K562 (cell line): ENCODE data around the gene TIMM10. TPM values are rescaled to one million over a fixed set of nuclear protein-coding genes. Genes with fewer than 3 reads are reported as not detected.

Source experiments
- ATAC-seq: fragments of 200-7000 bp; cut with Tn5 transposase; 3 replicates; pipeline ENCODE4 v1.9.1; 2020; ENCODE audit warnings: moderate library complexity
- BruUV-seq: library from RNA; stranded (reverse); fragments of 400-500 nt; replicated peaks from 2 replicates; lab custom pipeline; 2021; lab: Mats Ljungman, UMichigan
- CTCF ChIA-PET: fragments of 300-600 bp; formaldehyde crosslinking; extraction: SDS; loops from one replicate; lab custom pipeline; 2021; ENCODE audit warnings: low intra/inter-chr PET ratio; lab: Yijun Ruan, JAX
- POLR2A ChIA-PET: fragments of 300-600, 350-650 bp; sonication (Branson Sonifier 250); formaldehyde crosslinking; extraction: SDS; loops from one replicate; lab custom pipeline; 2021; ENCODE audit warnings: antibody characterized with exemption, inconsistent platforms; lab: Yijun Ruan, JAX
- DNase-seq, 4 experiments: peaks; one replicate each; pipeline versions ENCODE4 v3.0.0 to v3.0.0-alpha.2; 2011 to 2018; ENCODE audit warnings: low spot score in 3 of 4, mixed read lengths in 3 of 4; ENCODE audit errors: extremely low read depth in 1 of 4
- FAIRE-seq: peaks from 2 replicates; lab custom pipeline; 2011; peaks lifted over from hg19 to GRCh38; lab: Jason Lieb, UNC
- H2AFZ ChIP-seq: 2 replicates; pipeline ENCODE4 v1.6.0; 2011; ENCODE audit warnings: low read depth, low read length, control low read depth, inconsistent platforms
- H3K27ac ChIP-seq: fragments of 200-600 bp; 3 replicates; pipeline ENCODE4 v1.8.0; 2011; ENCODE audit warnings: low read depth, mild to moderate bottlenecking, control low read depth, inconsistent platforms, low read length, moderate library complexity, mixed read lengths; ENCODE audit errors: extremely low read depth
- H3K27me3 ChIP-seq, 2 experiments: fragments of 300-600 bp in 1 of 2; 2 replicates in 1 of 2; 3 replicates in 1 of 2; pipeline versions ENCODE4 v1.6.0 to v1.8.0; 2011; ENCODE audit warnings: inconsistent platforms in 2 of 2, low read length in 2 of 2, mild to moderate bottlenecking in 1 of 2, mixed read lengths in 1 of 2, moderate library complexity in 1 of 2; ENCODE audit not compliant: control insufficient read depth in 2 of 2, insufficient read depth in 2 of 2
- H3K36me3 ChIP-seq: fragments of 300-600 bp; 3 replicates; pipeline ENCODE4 v1.8.0; 2011; ENCODE audit warnings: mild to moderate bottlenecking, low read length, inconsistent platforms; ENCODE audit not compliant: control insufficient read depth, insufficient read depth
- H3K4me1 ChIP-seq, 2 experiments: fragments of 200-600 bp in 1 of 2; replicated peaks in 1 of 2; 2 replicates in 1 of 2; 3 replicates in 1 of 2; pipeline versions ENCODE4 v1.5.1 to v1.8.0; 2011; ENCODE audit warnings: inconsistent platforms in 2 of 2, low read length in 2 of 2, mild to moderate bottlenecking in 1 of 2, mixed read lengths in 1 of 2, moderate library complexity in 1 of 2; ENCODE audit not compliant: control insufficient read depth in 2 of 2, insufficient read depth in 2 of 2
- H3K4me2 ChIP-seq: 2 replicates; pipeline ENCODE4 v1.6.1; 2011; ENCODE audit warnings: low read length, control low read depth, inconsistent platforms, mixed read lengths; ENCODE audit not compliant: insufficient read depth
- H3K4me3 ChIP-seq: fragments of 200-600 bp; sonication (generic), shearing (Covaris generic); 2 replicates; pipeline ENCODE4 v1.5.1; 2016; ENCODE audit warnings: control low read depth, inconsistent platforms
- H3K79me2 ChIP-seq: fragments of 200-600 bp; 3 replicates; pipeline ENCODE4 v1.8.0; 2011; ENCODE audit warnings: low read length, inconsistent platforms; ENCODE audit not compliant: control insufficient read depth, insufficient read depth
- H3K9ac ChIP-seq, 2 experiments: 2 replicates each; pipeline versions ENCODE4 v1.6.0 to v1.6.1; 2011; ENCODE audit warnings: low read depth in 2 of 2, low read length in 2 of 2, control low read depth in 1 of 2, inconsistent platforms in 1 of 2, mild to moderate bottlenecking in 1 of 2, mixed read lengths in 1 of 2; ENCODE audit not compliant: insufficient read depth in 1 of 2
- H3K9me1 ChIP-seq: one replicate; pipeline ENCODE4 v1.6.0; 2011; ENCODE audit warnings: inconsistent platforms, mild to moderate bottlenecking, low read length, moderate library complexity; ENCODE audit not compliant: control insufficient read depth, insufficient read depth
- H3K9me3 ChIP-seq: replicated peaks from 2 replicates; pipeline ENCODE4 v1.5.1; 2011; ENCODE audit warnings: low read depth, low read length, inconsistent platforms; ENCODE audit not compliant: control insufficient read depth, insufficient read depth
- H4K20me1 ChIP-seq: replicated peaks from 2 replicates; pipeline ENCODE4 v1.6.1; 2011; ENCODE audit warnings: low read length, inconsistent platforms, mixed read lengths; ENCODE audit not compliant: control insufficient read depth, insufficient read depth
- ARNT ChIP-seq, 2 experiments: fragments of 450-650 bp; IDR thresholded peaks; 2 replicates each; pipeline ENCODE4 v1.6.1; 2016; ENCODE audit warnings: mild to moderate bottlenecking in 1 of 2
- BMI1 ChIP-seq: fragments of 150-350 bp; IDR thresholded peaks from 2 replicates; pipeline ENCODE4 v1.6.1; 2014; ENCODE audit warnings: low read length
- BRCA1 ChIP-seq, 2 experiments: fragments of 450-650 bp in 1 of 2; sonication (generic) in 1 of 2; formaldehyde crosslinking in 1 of 2; IDR thresholded peaks; 2 replicates each; pipeline versions ENCODE4 v1.5.0 to v1.6.1; 2017 to 2020; ENCODE audit warnings: mild to moderate bottlenecking in 1 of 2, missing genetic modification reagents in 1 of 2
- DPF2 ChIP-seq: fragments of 450-650 bp; IDR thresholded peaks from 2 replicates; pipeline ENCODE4 v1.6.1; 2016
- E2F3 ChIP-seq: fragments of 250-450 bp; sonication (Bioruptor Pico); IDR thresholded peaks from 2 replicates; pipeline ENCODE4 v1.4.0; 2020; ENCODE audit warnings: mild to moderate bottlenecking
- GTF2F1 ChIP-seq: IDR thresholded peaks from 2 replicates; pipeline ENCODE4 v1.6.1; 2011; ENCODE audit warnings: low read depth, low read length, improper control_type of control experiment
- HDAC8 ChIP-seq: fragments of 450-650 bp; IDR thresholded peaks from 2 replicates; pipeline ENCODE4 v1.6.1; 2016; ENCODE audit warnings: mild to moderate bottlenecking, missing genetic modification characterization, moderate library complexity, missing compliant biosample characterization
- KDM1A ChIP-seq, 2 experiments: fragments of 450-650 bp; IDR thresholded peaks; 2 replicates each; pipeline ENCODE4 v1.6.1; 2016; ENCODE audit warnings: mild to moderate bottlenecking in 2 of 2
- PPARD ChIP-seq: fragments of 250-450 bp; sonication (Bioruptor Pico); IDR thresholded peaks from 2 replicates; pipeline ENCODE4 v1.8.0; 2022; ENCODE audit warnings: inconsistent platforms, mild to moderate bottlenecking, moderate library complexity
- PTBP1 ChIP-seq: fragments of 200-400 bp; formaldehyde crosslinking; IDR thresholded peaks from 2 replicates; pipeline ENCODE4 v1.6.1; 2017; ENCODE audit warnings: low read depth, low read length
- RBM25 ChIP-seq: fragments of 200-400 bp; formaldehyde crosslinking; IDR thresholded peaks from 2 replicates; pipeline ENCODE4 v1.6.1; 2018; ENCODE audit warnings: low read length, low read depth, moderate library complexity; ENCODE audit not compliant: severe bottlenecking
- REST ChIP-seq, 2 experiments: fragments of 450-650 bp; formaldehyde crosslinking in 1 of 2; IDR thresholded peaks; 2 replicates each; pipeline versions ENCODE4 v1.4.0 to v1.6.1; 2014 to 2020; ENCODE audit warnings: mild to moderate bottlenecking in 2 of 2, borderline replicate concordance in 1 of 2, low read depth in 1 of 2
- SMARCB1 ChIP-seq: IDR thresholded peaks from 2 replicates; pipeline ENCODE4 v1.6.1; 2011; ENCODE audit warnings: improper control_type of control experiment, low read depth; ENCODE audit not compliant: insufficient read length
- SNRNP70 ChIP-seq: fragments of 200-400 bp; formaldehyde crosslinking; optimal IDR thresholded peaks from 2 replicates; pipeline ENCODE3; 2017; ENCODE audit warnings: low read depth, low read length
- ZKSCAN1 ChIP-seq: fragments of 150-350 bp; IDR thresholded peaks from 2 replicates; pipeline ENCODE4 v1.6.1; 2016; ENCODE audit warnings: low read depth, low read length
- ZNF699 ChIP-seq: fragments of 250-450 bp; sonication (Bioruptor Pico); IDR thresholded peaks from 2 replicates; pipeline ENCODE4 v1.8.0; 2021; ENCODE audit warnings: mild to moderate bottlenecking, moderate library complexity; ENCODE audit not compliant: insufficient replicate concordance
- in situ Hi-C: fragments of 300-500 bp; cut with MboI; formaldehyde crosslinking; loops from 4 replicates; pipeline ENCODE4 v1.15.0; 2018; ENCODE audit warnings: inconsistent platforms, mixed read lengths
- intact Hi-C: fragments of 100-400 bp; cut with micrococcal nuclease; formaldehyde crosslinking; loops from 2 replicates; pipeline ENCODE4 v1.14.2; 2022
- polyA plus RNA-seq, 8 experiments: library from polyadenylated mRNA; depleted of rRNA in 4 of 8; stranded (reverse) in 5 of 8; unstranded in 3 of 8; fragments of >200 nt; fragmentation: Nextera tagmentation in 2 of 8; fragmentation: Illumina TruSeq in 1 of 8; extraction: Ambion mirVana in 2 of 8; extraction: Trizol in 1 of 8; gene quantifications; 2 replicates each; pipeline versions ENCODE4 v1.2.1 to v1.2.3, GENCODE V29; 2011 to 2014; ENCODE audit warnings: inconsistent platforms in 1 of 8, missing spikeins in 1 of 8
- total RNA-seq, 7 experiments: library from RNA; depleted of rRNA in 6 of 7; stranded (reverse); fragments of >200 nt in 6 of 7; fragmentation: Illumina TruSeq in 2 of 7; extraction: Trizol in 2 of 7; gene quantifications; 2 replicates each; pipeline versions ENCODE4 v1.2.1 to v1.2.3, GENCODE V29; 2011 to 2021; ENCODE audit warnings: low replicate concordance in 1 of 7

Gene TIMM10
- total and polyA plus RNA-seq, 9 of the 15 experiments (the other 6 are each of a cell fraction or from before 2014, with no cell fraction given): 109 to 553 (median 172) TPM

GRCh38 chr11:57530215-57530595, 349 bp downstream of the TIMM10 start (continued):
- TF ChIP-seq SMARCB1 (no peak), ARNT (IDR thresholded peaks at IDR 0.05) (peak in 1 of 2 experiments; percentile 73; a peak in 1 of 4 replicates), ZKSCAN1 (no peak), DPF2 (no peak), BRCA1 (IDR thresholded peaks at IDR 0.05) (no peak), BRCA1 (CRISPR knock-in tag; IDR thresholded peaks at IDR 0.05) (no peak), ZNF699 (CRISPR knock-in tag) (no peak), PPARD (CRISPR knock-in tag) (no peak), PTBP1 (peak; percentile 95), GTF2F1 (peak; percentile 8; the same call in 1 of the 2 replicates), SNRNP70 (no peak)

GRCh38 chr11:57529012-57529411, 1.5 kb downstream of the TIMM10 start:
- Histone ChIP-seq H3K79me2 (peaks cover 35% of the 10 kb centered on the region), H3K9me3 (no peaks in the 10 kb centered on the region), H3K9me1 (no peaks in the 10 kb centered on the region), H2AFZ (no peak overlapping the region), H3K27me3 (no peaks in the 10 kb centered on the region), H3K4me3 (0 out of 2 replicates have a peak overlapping the region, but pooled peaks have one; percentile 82), H3K4me1 (peaks cover 9 to 34% of the 10 kb centered on the region in 2 experiments; a peak in 4 of 5 replicates), H4K20me1 (no peaks in the 10 kb centered on the region), H3K4me2 (peak overlapping the region; percentile 97; the same call in 1 of the 2 replicates), H3K9ac (peak overlapping the region in 1 of 2 experiments; percentile 91; a peak in 1 of 4 replicates), H3K36me3 (peaks cover 36% of the 10 kb centered on the region), H3K27ac (no peak overlapping the region; the same call in 1 of the 3 replicates)
- in situ Hi-C loops (loop anchor here (5.0 to 10.0 kb wide), 2 partner anchors 37 to 184 kb away; no protein-coding TSS in a partner anchor), intact Hi-C loops (no loop called here)
- CTCF ChIA-PET: no interaction called here
- POLR2A ChIA-PET: interaction anchor here (1.1 to 2.2 kb wide), 5 partner anchors 9 to 71 kb away, joined by 3 to 9 read pairs (median 4); partner anchors contain the start of gene SLC43A1
- ATAC-seq (no peak), DNase-seq (no peak), FAIRE-seq (no peak)
- no TSS peak for BruUV-seq
- TF ChIP-seq BMI1 (no peak), KDM1A (IDR thresholded peaks at IDR 0.05) (peak; percentile 29 to 46; a peak in 1 of 4 replicates), REST (IDR thresholded peaks at IDR 0.05; ENCODE audit: borderline replicate concordance) (no peak), REST (CRISPR knock-in tag; IDR thresholded peaks at IDR 0.05; ENCODE audit: low read depth) (no peak), E2F3 (CRISPR knock-in tag) (no peak), RBM25 (peak; percentile 79), HDAC8 (no peak), GTF2F1 (no peak)
